Loucy (cell line): ENCODE results near the gene CFAP206.

Experiments used
- H2AFZ ChIP-seq: fragments of 200-600 bp; sonication (generic); 2 replicates; pipeline ENCODE4 v1.6.0; 2016; ENCODE audit warnings: antibody characterized with exemption, mild to moderate bottlenecking, low read length, moderate library complexity
- H3F3A ChIP-seq: fragments of 200-600 bp; 2 replicates; pipeline ENCODE4 v1.6.0; 2016; ENCODE audit warnings: antibody characterized with exemption, low read depth, mild to moderate bottlenecking
- H3K27me3 ChIP-seq: fragments of 200-600 bp; sonication (generic); 2 replicates; pipeline ENCODE4 v1.6.1; 2014; ENCODE audit warnings: low read length, mild to moderate bottlenecking; ENCODE audit not compliant: insufficient read depth, poor library complexity, severe bottlenecking
- H3K36me3 ChIP-seq: fragments of 200-600 bp; sonication (generic); 2 replicates; pipeline ENCODE4 v1.6.1; 2016; ENCODE audit warnings: low read length; ENCODE audit not compliant: insufficient read depth
- H3K4me1 ChIP-seq: fragments of 200-600 bp; sonication (generic); 2 replicates; pipeline ENCODE4 v1.5.1; 2014; ENCODE audit warnings: low read length, mild to moderate bottlenecking; ENCODE audit not compliant: insufficient read depth, poor library complexity, severe bottlenecking
- H3K4me2 ChIP-seq: fragments of 200-600 bp; sonication (generic); 2 replicates; pipeline ENCODE4 v1.6.0; 2014; ENCODE audit warnings: antibody characterized with exemption, low read length, low read depth, mild to moderate bottlenecking; ENCODE audit not compliant: poor library complexity, severe bottlenecking
- H3K4me3 ChIP-seq: fragments of 200-600 bp; sonication (generic); 2 replicates; pipeline ENCODE4 v1.5.1; 2014; ENCODE audit warnings: low read length, mild to moderate bottlenecking, mixed read lengths; ENCODE audit not compliant: poor library complexity, severe bottlenecking
- H3K79me2 ChIP-seq: fragments of 200-600 bp; sonication (generic); 2 replicates; pipeline ENCODE4 v1.6.1; 2014; ENCODE audit warnings: low read length; ENCODE audit not compliant: insufficient read depth
- H3K9ac ChIP-seq: fragments of 200-600 bp; sonication (generic); 2 replicates; pipeline ENCODE4 v1.6.0; 2014; ENCODE audit warnings: mild to moderate bottlenecking, low read depth, low read length, moderate library complexity; ENCODE audit not compliant: poor library complexity, severe bottlenecking
- H3K9me2 ChIP-seq: fragments of 200-600 bp; sonication (generic); replicated peaks from 2 replicates; pipeline ENCODE4 v1.6.1; 2016; ENCODE audit warnings: low read depth, low read length, mixed read lengths
- H3K9me3 ChIP-seq: fragments of 200-600 bp; sonication (generic); 2 replicates; pipeline ENCODE4 v1.6.1; 2014; ENCODE audit warnings: mild to moderate bottlenecking, antibody characterized with exemption, low read length, low read depth; ENCODE audit not compliant: insufficient read depth
- H4K20me1 ChIP-seq: fragments of 200-600 bp; sonication (generic); 2 replicates; pipeline ENCODE4 v1.6.0; 2014; ENCODE audit warnings: antibody characterized with exemption, low read length, mild to moderate bottlenecking; ENCODE audit not compliant: insufficient read depth, poor library complexity, severe bottlenecking
- EZH2phosphoT487 ChIP-seq: fragments of 200-600 bp; IDR thresholded peaks from 2 replicates; pipeline ENCODE4 v1.6.1; 2018; ENCODE audit warnings: antibody characterized with exemption, mild to moderate bottlenecking, moderate library complexity, borderline replicate concordance
- TF ChIP-seq, protein P1 (sequence below): fragments of 200-600 bp; sonication (generic); conservative IDR thresholded peaks from 2 replicates; pipeline ENCODE4 v1.5.1; 2014; ENCODE audit warnings: mild to moderate bottlenecking, antibody characterized with exemption, low read length

CFAP206 gene

DNA sequence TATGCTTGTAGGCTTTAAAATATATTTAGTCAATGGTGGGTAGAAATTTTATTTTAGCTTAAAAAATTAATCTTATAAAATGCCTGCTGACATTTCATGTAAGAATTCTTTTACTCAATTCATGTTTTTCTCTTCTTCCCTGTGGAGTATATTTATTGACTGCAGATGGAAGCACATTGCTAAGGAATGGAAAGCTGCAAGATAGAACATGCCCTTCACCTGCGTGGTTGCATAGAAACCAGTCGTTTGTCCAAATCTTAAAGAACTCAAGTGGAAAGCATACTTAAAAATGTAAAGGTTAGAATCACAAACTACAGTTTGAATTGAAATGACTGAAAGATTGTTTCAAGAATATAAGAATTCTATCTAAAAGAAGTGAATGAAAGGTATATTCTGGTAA lies 32.5 kb upstream of the CFAP206 start:
- H3F3A ChIP-seq = no peaks in the 10 kb centered on the region
- H3K9me3 ChIP-seq = peaks cover 2% of the 10 kb centered on the region; the same call in 1 of the 2 replicates
- no peak overlapping the region for H3K4me2 ChIP-seq
- no peak for TF ChIP-seq EZH2phosphoT487
- TF ChIP-seq, protein P1, sequence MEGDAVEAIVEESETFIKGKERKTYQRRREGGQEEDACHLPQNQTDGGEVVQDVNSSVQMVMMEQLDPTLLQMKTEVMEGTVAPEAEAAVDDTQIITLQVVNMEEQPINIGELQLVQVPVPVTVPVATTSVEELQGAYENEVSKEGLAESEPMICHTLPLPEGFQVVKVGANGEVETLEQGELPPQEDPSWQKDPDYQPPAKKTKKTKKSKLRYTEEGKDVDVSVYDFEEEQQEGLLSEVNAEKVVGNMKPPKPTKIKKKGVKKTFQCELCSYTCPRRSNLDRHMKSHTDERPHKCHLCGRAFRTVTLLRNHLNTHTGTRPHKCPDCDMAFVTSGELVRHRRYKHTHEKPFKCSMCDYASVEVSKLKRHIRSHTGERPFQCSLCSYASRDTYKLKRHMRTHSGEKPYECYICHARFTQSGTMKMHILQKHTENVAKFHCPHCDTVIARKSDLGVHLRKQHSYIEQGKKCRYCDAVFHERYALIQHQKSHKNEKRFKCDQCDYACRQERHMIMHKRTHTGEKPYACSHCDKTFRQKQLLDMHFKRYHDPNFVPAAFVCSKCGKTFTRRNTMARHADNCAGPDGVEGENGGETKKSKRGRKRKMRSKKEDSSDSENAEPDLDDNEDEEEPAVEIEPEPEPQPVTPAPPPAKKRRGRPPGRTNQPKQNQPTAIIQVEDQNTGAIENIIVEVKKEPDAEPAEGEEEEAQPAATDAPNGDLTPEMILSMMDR = no peak
- no peaks in the 10 kb centered on the region for H3K79me2 ChIP-seq
- no peaks in the 10 kb centered on the region for H3K4me1 ChIP-seq
- no peaks in the 10 kb centered on the region for H3K9me2 ChIP-seq
- no peak overlapping the region for H3K9ac ChIP-seq
- H3K27me3 ChIP-seq = no peaks in the 10 kb centered on the region
- H4K20me1 ChIP-seq = no peaks in the 10 kb centered on the region
- H2AFZ ChIP-seq = no peak overlapping the region
- no peak overlapping the region for H3K4me3 ChIP-seq
- no peaks in the 10 kb centered on the region for H3K36me3 ChIP-seq

DNA sequence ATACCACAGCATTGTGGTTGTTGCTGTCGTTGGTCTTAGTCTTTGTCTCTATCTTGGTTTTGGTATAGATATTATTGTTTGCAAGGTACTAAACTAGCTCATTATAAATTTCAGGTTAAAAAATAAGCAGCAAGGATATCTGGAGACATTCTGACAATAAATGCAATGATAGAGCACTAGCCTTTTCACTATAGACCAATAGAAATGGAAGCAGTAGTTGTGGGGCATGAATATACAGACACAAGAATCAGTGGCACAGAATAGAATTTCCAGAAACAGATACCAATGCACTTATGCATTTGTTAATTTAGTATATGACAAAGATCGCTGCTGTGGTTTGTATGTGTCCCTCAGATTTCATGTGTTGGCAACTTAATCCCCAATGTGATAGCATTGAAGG lies 31.1 kb upstream of the CFAP206 start:
- H3K4me3 ChIP-seq = no peak overlapping the region
- TF ChIP-seq EZH2phosphoT487 = no peak
- no peak overlapping the region for H3K9ac ChIP-seq
- H3K36me3 ChIP-seq = no peaks in the 10 kb centered on the region
- no peak overlapping the region for H2AFZ ChIP-seq
- H3K79me2 ChIP-seq = no peaks in the 10 kb centered on the region
- H4K20me1 ChIP-seq = no peaks in the 10 kb centered on the region
- H3K4me2 ChIP-seq = no peak overlapping the region
- H3K27me3 ChIP-seq = no peaks in the 10 kb centered on the region
- H3F3A ChIP-seq = no peaks in the 10 kb centered on the region
- no peaks in the 10 kb centered on the region for H3K4me1 ChIP-seq
- H3K9me2 ChIP-seq = no peaks in the 10 kb centered on the region
- H3K9me3 ChIP-seq = peaks cover 2% of the 10 kb centered on the region; the same call in 1 of the 2 replicates

DNA sequence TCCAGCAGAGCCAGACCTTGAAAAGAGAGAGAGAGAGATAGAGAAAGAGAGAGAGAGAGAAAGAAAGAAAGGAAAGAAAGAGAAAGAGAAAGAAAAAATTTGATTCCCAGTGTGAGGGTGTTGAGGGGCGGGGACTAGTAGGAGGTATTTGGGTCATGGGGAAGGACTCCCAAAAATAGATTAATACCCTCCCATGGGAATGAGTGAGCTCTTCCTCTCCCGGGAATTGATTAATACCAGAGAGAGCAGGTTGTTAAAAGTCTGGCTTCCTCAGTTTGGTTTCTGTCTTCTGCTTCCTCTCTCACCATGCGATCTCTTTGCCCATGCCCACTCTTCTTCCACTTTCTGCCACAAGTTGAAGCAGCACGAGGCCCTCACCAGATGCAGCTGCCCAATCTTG lies 28.8 kb upstream of the CFAP206 start:
- Histone ChIP-seq H3K9ac (no peak overlapping the region), H3K4me2 (no peak overlapping the region), H3K9me3 (no peaks in the 10 kb centered on the region), H3K4me1 (no peaks in the 10 kb centered on the region), H4K20me1 (no peaks in the 10 kb centered on the region), H3K36me3 (no peaks in the 10 kb centered on the region), H2AFZ (no peak overlapping the region), H3K4me3 (no peak overlapping the region), H3F3A (no peaks in the 10 kb centered on the region), H3K79me2 (no peaks in the 10 kb centered on the region), H3K27me3 (no peaks in the 10 kb centered on the region), H3K9me2 (no peaks in the 10 kb centered on the region)
- TF ChIP-seq, protein P1 = no peak
- no peak for TF ChIP-seq EZH2phosphoT487

DNA sequence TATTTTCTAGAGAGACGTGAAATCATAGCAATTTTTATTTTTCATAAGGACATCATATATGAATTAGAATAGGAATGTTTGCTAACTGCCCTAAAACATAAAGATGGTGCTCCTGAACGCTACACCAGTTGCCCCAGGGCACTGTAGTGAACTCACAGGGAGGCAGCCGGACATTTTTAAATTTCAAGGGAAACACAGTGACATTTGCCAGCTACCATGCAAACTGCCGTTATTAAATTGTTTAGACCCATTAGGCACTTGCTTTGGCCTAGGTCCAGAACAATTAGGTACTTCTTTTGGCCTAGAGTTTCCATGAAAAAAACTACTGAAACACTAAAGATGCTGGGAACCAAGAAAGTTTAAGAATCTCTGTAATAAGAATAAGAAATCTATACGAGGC lies 24.9 kb upstream of the CFAP206 start:
- Histone ChIP-seq H3K4me3 (no peak overlapping the region), H3K4me1 (no peaks in the 10 kb centered on the region), H3F3A (no peaks in the 10 kb centered on the region), H4K20me1 (no peaks in the 10 kb centered on the region), H2AFZ (no peak overlapping the region), H3K4me2 (no peak overlapping the region), H3K9me3 (no peaks in the 10 kb centered on the region), H3K79me2 (no peaks in the 10 kb centered on the region), H3K9ac (no peak overlapping the region), H3K27me3 (no peaks in the 10 kb centered on the region), H3K36me3 (no peaks in the 10 kb centered on the region), H3K9me2 (no peaks in the 10 kb centered on the region)
- TF ChIP-seq, protein P1 = no peak
- TF ChIP-seq EZH2phosphoT487 = no peak
